Measurements from ENCODE around the gene AGPAT2. TPM values are rescaled to one million over a fixed set of nuclear protein-coding genes. Genes with fewer than 3 reads are reported as not detected.

AGPAT2 gene
- total RNA-seq, 1 donor from 2014 or later = 129 TPM

DNA sequence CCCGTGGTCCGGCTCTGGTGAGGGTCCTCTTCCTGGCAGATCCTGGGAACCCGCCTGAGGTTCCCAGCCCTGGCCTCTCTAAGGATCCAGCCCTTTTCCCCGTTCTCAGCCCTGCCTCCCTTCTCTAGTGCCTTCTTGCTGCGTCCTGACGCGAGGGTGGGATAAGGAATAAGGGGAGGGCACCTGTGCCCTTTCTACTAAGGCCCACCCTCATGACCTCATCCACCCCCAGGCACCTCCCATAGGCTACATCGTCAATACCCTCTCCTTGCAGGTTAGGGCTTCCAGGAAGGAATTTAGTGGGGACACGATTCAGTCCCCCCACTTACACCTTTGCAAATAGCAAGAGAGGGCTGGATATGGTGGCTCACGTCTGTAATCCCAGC lies 14.4 kb upstream of the AGPAT2 start:
- H3K27me3 ChIP-seq = peaks cover 12% of the 10 kb centered on the region
- no peak overlapping the region for H3K4me3 ChIP-seq
- H3K4me1 ChIP-seq = no peaks in the 10 kb centered on the region
- intact Hi-C loops (cut with DNase I) = no loop called here
- DNase-seq (ENCODE audit: low spot score in 2 of 2) = no peak
- H3K27ac ChIP-seq = no peak overlapping the region
- TF ChIP-seq, protein P1, sequence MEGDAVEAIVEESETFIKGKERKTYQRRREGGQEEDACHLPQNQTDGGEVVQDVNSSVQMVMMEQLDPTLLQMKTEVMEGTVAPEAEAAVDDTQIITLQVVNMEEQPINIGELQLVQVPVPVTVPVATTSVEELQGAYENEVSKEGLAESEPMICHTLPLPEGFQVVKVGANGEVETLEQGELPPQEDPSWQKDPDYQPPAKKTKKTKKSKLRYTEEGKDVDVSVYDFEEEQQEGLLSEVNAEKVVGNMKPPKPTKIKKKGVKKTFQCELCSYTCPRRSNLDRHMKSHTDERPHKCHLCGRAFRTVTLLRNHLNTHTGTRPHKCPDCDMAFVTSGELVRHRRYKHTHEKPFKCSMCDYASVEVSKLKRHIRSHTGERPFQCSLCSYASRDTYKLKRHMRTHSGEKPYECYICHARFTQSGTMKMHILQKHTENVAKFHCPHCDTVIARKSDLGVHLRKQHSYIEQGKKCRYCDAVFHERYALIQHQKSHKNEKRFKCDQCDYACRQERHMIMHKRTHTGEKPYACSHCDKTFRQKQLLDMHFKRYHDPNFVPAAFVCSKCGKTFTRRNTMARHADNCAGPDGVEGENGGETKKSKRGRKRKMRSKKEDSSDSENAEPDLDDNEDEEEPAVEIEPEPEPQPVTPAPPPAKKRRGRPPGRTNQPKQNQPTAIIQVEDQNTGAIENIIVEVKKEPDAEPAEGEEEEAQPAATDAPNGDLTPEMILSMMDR (IDR thresholded peaks at IDR 0.05) = no peak
- no peaks in the 10 kb centered on the region for H3K9me3 ChIP-seq
- no peaks in the 10 kb centered on the region for H3K36me3 ChIP-seq

GRCh38 chr9:136700959-136701667 lies 13.9 kb upstream of the AGPAT2 start:
- Histone ChIP-seq H3K36me3 (no peaks in the 10 kb centered on the region), H3K4me3 (no peak overlapping the region), H3K4me1 (no peaks in the 10 kb centered on the region), H3K9me3 (no peaks in the 10 kb centered on the region), H3K27ac (no peak overlapping the region), H3K27me3 (peaks cover 12% of the 10 kb centered on the region)
- TF ChIP-seq, protein P1 (IDR thresholded peaks at IDR 0.05) = no peak
- intact Hi-C loops (cut with DNase I) = no loop called here
- no peak for DNase-seq (ENCODE audit: low spot score in 2 of 2)

- H3K9me3 ChIP-seq = no peaks in the 10 kb centered on the region
- DNase-seq (ENCODE audit: low spot score in 2 of 2) = no peak
- H3K27me3 ChIP-seq = peaks cover 12% of the 10 kb centered on the region
- TF ChIP-seq, protein P1 (IDR thresholded peaks at IDR 0.05) = no peak
- H3K4me3 ChIP-seq = no peak overlapping the region
- intact Hi-C loops (cut with DNase I) = no loop called here
- no peaks in the 10 kb centered on the region for H3K36me3 ChIP-seq
- no peaks in the 10 kb centered on the region for H3K4me1 ChIP-seq
- H3K27ac ChIP-seq = no peak overlapping the region
These were observed 13.0 kb upstream of the AGPAT2 start for GRCh38 chr9:136700304-136700703.

GRCh38 chr9:136698635-136699246 lies 11.5 kb upstream of the AGPAT2 start:
- TF ChIP-seq, protein P1 (IDR thresholded peaks at IDR 0.05) = no peak
- H3K27me3 ChIP-seq = peaks cover 12% of the 10 kb centered on the region

DNA sequence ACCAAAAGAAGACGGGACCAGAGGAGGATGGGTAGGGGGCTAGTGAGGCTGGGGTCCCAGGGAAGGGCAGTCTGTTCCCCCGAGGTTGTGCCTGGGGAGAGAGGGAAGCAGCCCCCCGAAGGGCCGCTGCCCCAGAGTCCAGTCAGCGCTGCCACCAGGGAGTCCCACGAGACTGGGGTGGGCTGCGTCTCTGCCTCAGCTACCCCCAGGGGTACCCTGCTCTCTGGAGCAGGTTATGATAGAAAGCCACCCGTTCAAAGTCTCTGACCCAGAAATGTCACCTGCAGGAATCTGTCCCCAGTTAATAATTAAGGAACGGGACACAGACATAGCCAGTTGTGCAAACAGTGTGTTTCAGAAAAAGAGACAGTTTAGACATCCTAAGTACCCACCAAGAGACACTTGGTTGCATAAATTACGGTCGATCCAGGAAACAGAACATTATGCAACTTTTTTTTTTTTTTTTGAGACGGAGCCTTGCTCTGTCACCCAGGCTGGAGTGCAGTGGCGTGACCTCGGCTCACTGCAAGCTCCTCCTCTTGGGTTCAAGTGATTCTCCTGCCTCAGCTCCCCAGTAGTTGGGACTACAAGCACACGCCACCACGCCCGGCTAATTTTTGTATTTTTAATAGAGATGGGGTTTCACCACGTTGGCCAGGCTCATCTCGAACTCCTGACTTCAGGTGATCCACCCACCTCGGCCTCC lies 10.7 kb upstream of the AGPAT2 start:
- peaks cover 12% of the 10 kb centered on the region for H3K27me3 ChIP-seq
- no peak for DNase-seq (ENCODE audit: low spot score in 2 of 2)
- no peak overlapping the region for H3K4me3 ChIP-seq
- no peak overlapping the region for H3K27ac ChIP-seq
- no peaks in the 10 kb centered on the region for H3K4me1 ChIP-seq
- intact Hi-C loops (cut with DNase I) = no loop called here
- TF ChIP-seq, protein P1 (IDR thresholded peaks at IDR 0.05) = no peak
- no peaks in the 10 kb centered on the region for H3K9me3 ChIP-seq
- no peaks in the 10 kb centered on the region for H3K36me3 ChIP-seq

More at GRCh38 chr9:136698635-136699246, 11.5 kb upstream of the AGPAT2 start:
- H3K36me3 ChIP-seq = no peaks in the 10 kb centered on the region
- DNase-seq (ENCODE audit: low spot score in 2 of 2) = no peak
- no peaks in the 10 kb centered on the region for H3K4me1 ChIP-seq
- no peaks in the 10 kb centered on the region for H3K9me3 ChIP-seq
- intact Hi-C loops (cut with DNase I) = no loop called here
- H3K4me3 ChIP-seq = no peak overlapping the region
- H3K27ac ChIP-seq = no peak overlapping the region

Measured in ascending aorta (tissue), 2 donors.